OCI-LY3 (cell line): Measurements from ENCODE around the gene MBOAT1.

Experiments
- H2AFZ ChIP-seq: fragments of 200-600, 300-600 bp; shearing (Covaris generic); 2 replicates; pipeline ENCODE4 v1.6.0; 2014; ENCODE audit warnings: antibody characterized with exemption, low read depth, low read length
- H3K27ac ChIP-seq: fragments of 200-600, 300-600 bp; sonication (generic); 2 replicates; pipeline ENCODE4 v1.5.1; 2014; ENCODE audit warnings: mild to moderate bottlenecking, low read length, moderate library complexity, mixed read lengths
- H3K27me3 ChIP-seq: fragments of 200-600, 300-600 bp; sonication (generic); 2 replicates; pipeline ENCODE4 v1.6.1; 2014; ENCODE audit warnings: low read depth, low read length, mixed read lengths
- H3K36me3 ChIP-seq: fragments of 200-600, 300-600 bp; sonication (generic); replicated peaks from 2 replicates; pipeline ENCODE3; 2014; ENCODE audit warnings: low read depth, low read length, mixed read lengths
- H3K4me1 ChIP-seq: fragments of 300-600, 200-600 bp; sonication (generic); 2 replicates; pipeline ENCODE4 v1.6.1; 2014; ENCODE audit warnings: low read length, mixed read lengths
- H3K4me2 ChIP-seq: fragments of 200-600, 300-600 bp; sonication (generic); 2 replicates; pipeline ENCODE4 v1.6.1; 2014; ENCODE audit warnings: low read length, mixed read lengths
- H3K4me3 ChIP-seq: fragments of 300-600, 200-600 bp; sonication (generic); 2 replicates; pipeline ENCODE4 v1.5.1; 2014; ENCODE audit warnings: antibody characterized with exemption, mild to moderate bottlenecking, low read length, moderate library complexity
- H3K79me2 ChIP-seq: fragments of 300-600, 200-600 bp; shearing (Covaris generic); 2 replicates; pipeline ENCODE4 v1.6.1; 2014; ENCODE audit warnings: mild to moderate bottlenecking, low read length, mixed read lengths
- H3K9ac ChIP-seq: fragments of 300-600, 200-600 bp; shearing (Covaris generic); 2 replicates; pipeline ENCODE4 v1.6.0; 2014; ENCODE audit warnings: mild to moderate bottlenecking, low read length, moderate library complexity
- H3K9me3 ChIP-seq: fragments of 200-600, 300-600 bp; shearing (Covaris generic); 2 replicates; pipeline ENCODE4 v1.6.1; 2014; ENCODE audit warnings: low read length, mixed read lengths; ENCODE audit not compliant: insufficient read depth
- H4K20me1 ChIP-seq: fragments of 200-600, 300-600 bp; sonication (generic); 2 replicates; pipeline ENCODE4 v1.6.1; 2016; ENCODE audit warnings: low read length, mixed read lengths; ENCODE audit not compliant: insufficient read depth
- EZH2phosphoT487 ChIP-seq: fragments of 200-600 bp; shearing (Covaris generic); IDR thresholded peaks from 2 replicates; pipeline ENCODE4 v1.6.1; 2018; ENCODE audit warnings: antibody characterized with exemption, mixed run types, low read depth
- TF ChIP-seq, protein P1 (sequence below): fragments of 200-600, 300-600 bp; sonication (generic); IDR thresholded peaks from 2 replicates; pipeline ENCODE4 v1.5.1; 2014; ENCODE audit warnings: antibody characterized with exemption, low read length, low read depth

MBOAT1 gene

DNA sequence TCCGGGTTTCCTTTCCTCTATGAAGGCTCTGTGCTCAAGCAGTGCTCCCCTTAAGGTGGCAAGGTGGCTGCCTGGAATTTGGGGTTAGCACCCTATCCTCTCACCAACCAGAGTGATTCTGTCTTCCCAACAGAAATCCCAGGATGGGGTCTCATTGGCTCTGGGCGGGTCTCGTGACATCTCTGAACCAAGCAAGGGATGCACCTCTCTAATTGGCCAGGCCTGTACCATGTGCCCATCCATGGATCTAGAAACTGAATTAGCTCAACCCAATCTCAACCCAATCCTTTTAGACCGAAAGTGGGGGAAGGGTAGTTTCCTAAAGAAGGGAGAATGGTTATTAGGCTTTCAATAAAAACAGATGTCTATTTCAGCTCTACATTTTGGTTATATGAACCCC is 17.6 kb upstream of the MBOAT1 start:
- no peaks in the 10 kb centered on the region for H3K4me1 ChIP-seq
- no peaks in the 10 kb centered on the region for H3K79me2 ChIP-seq
- H4K20me1 ChIP-seq, result no peaks in the 10 kb centered on the region
- H3K36me3 ChIP-seq, result no peaks in the 10 kb centered on the region
- TF ChIP-seq EZH2phosphoT487, result no peak
- TF ChIP-seq, protein P1, sequence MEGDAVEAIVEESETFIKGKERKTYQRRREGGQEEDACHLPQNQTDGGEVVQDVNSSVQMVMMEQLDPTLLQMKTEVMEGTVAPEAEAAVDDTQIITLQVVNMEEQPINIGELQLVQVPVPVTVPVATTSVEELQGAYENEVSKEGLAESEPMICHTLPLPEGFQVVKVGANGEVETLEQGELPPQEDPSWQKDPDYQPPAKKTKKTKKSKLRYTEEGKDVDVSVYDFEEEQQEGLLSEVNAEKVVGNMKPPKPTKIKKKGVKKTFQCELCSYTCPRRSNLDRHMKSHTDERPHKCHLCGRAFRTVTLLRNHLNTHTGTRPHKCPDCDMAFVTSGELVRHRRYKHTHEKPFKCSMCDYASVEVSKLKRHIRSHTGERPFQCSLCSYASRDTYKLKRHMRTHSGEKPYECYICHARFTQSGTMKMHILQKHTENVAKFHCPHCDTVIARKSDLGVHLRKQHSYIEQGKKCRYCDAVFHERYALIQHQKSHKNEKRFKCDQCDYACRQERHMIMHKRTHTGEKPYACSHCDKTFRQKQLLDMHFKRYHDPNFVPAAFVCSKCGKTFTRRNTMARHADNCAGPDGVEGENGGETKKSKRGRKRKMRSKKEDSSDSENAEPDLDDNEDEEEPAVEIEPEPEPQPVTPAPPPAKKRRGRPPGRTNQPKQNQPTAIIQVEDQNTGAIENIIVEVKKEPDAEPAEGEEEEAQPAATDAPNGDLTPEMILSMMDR, result no peak
- H2AFZ ChIP-seq, result no peak overlapping the region
- H3K4me3 ChIP-seq, result no peak overlapping the region
- no peak overlapping the region for H3K9ac ChIP-seq
- no peak overlapping the region for H3K27ac ChIP-seq
- H3K4me2 ChIP-seq, result no peak overlapping the region
- H3K27me3 ChIP-seq, result no peaks in the 10 kb centered on the region
- no peaks in the 10 kb centered on the region for H3K9me3 ChIP-seq

DNA sequence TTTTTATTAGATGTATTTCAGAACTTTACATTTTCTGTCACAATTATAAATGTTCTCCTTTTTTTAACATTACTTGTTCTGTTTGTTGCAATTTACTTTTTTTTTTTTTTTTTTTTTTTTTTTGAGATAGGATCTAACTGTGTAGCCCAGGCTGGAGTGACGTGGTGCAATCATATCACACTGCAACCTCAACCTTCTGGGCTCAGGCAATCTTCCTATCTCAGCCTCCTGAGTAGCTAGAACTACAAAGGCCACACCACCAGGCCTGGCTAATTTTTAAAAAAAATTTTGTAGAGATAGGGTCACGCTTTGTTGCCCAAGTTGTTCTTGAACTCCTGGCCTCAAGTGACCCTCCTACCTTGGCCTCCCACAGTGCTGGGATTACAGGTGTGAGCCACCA is 15.1 kb upstream of the MBOAT1 start:
- Histone ChIP-seq H3K79me2 (no peaks in the 10 kb centered on the region), H4K20me1 (no peaks in the 10 kb centered on the region), H3K4me3 (no peak overlapping the region), H3K4me1 (no peaks in the 10 kb centered on the region), H3K9ac (no peak overlapping the region), H3K36me3 (no peaks in the 10 kb centered on the region), H2AFZ (no peak overlapping the region), H3K27me3 (no peaks in the 10 kb centered on the region), H3K4me2 (no peak overlapping the region), H3K9me3 (no peaks in the 10 kb centered on the region), H3K27ac (no peak overlapping the region)
- TF ChIP-seq EZH2phosphoT487, result no peak
- TF ChIP-seq, protein P1, result no peak

DNA sequence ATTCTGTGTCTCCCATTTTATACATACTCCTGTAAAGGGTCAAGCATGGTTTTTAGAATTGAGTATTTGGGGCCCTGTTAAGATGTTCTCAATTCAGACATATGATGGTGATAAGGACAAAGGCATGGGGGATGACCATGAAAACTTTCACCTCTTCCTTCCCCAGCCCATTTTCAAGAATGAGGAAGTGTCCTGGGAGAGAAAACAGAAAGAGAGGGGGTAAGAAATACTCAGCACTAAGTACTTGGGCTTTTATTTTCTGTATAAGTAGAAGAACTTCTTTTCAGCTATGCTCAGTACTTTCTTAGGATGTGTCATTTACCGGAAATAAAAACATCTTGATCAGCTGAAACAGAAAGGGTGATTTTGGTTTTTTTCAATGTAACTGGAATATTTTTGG is 10.9 kb upstream of the MBOAT1 start:
- TF ChIP-seq EZH2phosphoT487, result no peak
- TF ChIP-seq, protein P1, result no peak
- no peaks in the 10 kb centered on the region for H3K9me3 ChIP-seq
- H3K4me2 ChIP-seq, result no peak overlapping the region

DNA sequence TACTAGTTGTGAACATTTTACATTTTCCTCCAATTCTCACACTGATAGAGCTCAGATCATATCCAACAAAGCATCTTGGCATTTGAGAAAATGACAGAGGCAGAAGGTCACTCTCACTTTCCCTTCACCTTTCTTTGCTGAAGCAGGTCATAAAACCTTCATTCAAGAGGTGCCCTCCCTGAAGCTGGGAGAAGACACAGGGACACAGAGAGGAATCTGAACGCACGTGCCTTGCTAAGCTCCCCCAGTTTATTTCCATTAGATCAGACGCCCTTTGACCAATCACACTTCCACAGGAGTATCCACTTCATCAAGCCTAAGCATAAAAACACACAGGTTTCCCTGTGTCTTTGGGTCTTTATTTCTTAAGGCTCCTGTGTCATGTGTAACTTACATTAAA is 9.2 kb upstream of the MBOAT1 start:
- Histone ChIP-seq H3K9me3 (no peaks in the 10 kb centered on the region), H3K4me3 (no peak overlapping the region), H3K27me3 (no peaks in the 10 kb centered on the region), H3K4me1 (no peaks in the 10 kb centered on the region), H3K79me2 (no peaks in the 10 kb centered on the region), H3K36me3 (no peaks in the 10 kb centered on the region), H3K9ac (no peak overlapping the region), H4K20me1 (no peaks in the 10 kb centered on the region), H2AFZ (no peak overlapping the region), H3K27ac (no peak overlapping the region), H3K4me2 (no peak overlapping the region)
- TF ChIP-seq EZH2phosphoT487, result no peak
- TF ChIP-seq, protein P1, result no peak

More for the DNA sequence above, 10.9 kb upstream of the MBOAT1 start:
- Histone ChIP-seq H3K36me3 (no peaks in the 10 kb centered on the region), H4K20me1 (no peaks in the 10 kb centered on the region), H2AFZ (no peak overlapping the region), H3K4me3 (no peak overlapping the region), H3K9ac (no peak overlapping the region), H3K79me2 (no peaks in the 10 kb centered on the region), H3K4me1 (no peaks in the 10 kb centered on the region), H3K27ac (no peak overlapping the region), H3K27me3 (no peaks in the 10 kb centered on the region)
